ENCODE results near the gene YLPM1. TPM values are rescaled to one million over a fixed set of nuclear protein-coding genes. Genes with fewer than 3 reads are reported as not detected.

Gene YLPM1
- total and polyA plus RNA-seq, 10 of the 15 experiments (the other 5 are each of a cell fraction or from before 2014, with no cell fraction given): 11.1 to 48.2 (median 18.0) TPM

- no peak for TF ChIP-seq MYC (IDR thresholded peaks at IDR 0.05; ENCODE audit: insufficient read depth, insufficient read length, insufficient replicate concordance, low read length, severe bottlenecking)
- no peak for TF ChIP-seq EED (IDR thresholded peaks at IDR 0.05; ENCODE audit: low read depth)
- TF ChIP-seq SRF (IDR thresholded peaks at IDR 0.05; ENCODE audit: low read depth in 2 of 2, low read length in 2 of 2): no peak
- TF ChIP-seq EGR1 (IDR thresholded peaks at IDR 0.05; ENCODE audit: borderline replicate concordance in 1 of 2, low read depth in 2 of 2, low read length in 2 of 2): peak in 1 of 2 experiments; percentile 93; a peak in 2 of 3 replicates
- TF ChIP-seq MLLT1 (IDR thresholded peaks at IDR 0.05): peak; percentile 56
- peak; percentile 97 for TF ChIP-seq POLR2A (IDR thresholded peaks at IDR 0.05; ENCODE audit: low read depth, low read length)
- TF ChIP-seq CHD4 (IDR thresholded peaks at IDR 0.05): no peak
- TF ChIP-seq POU2F2 (IDR thresholded peaks at IDR 0.05; ENCODE audit: borderline replicate concordance, low read depth, low read length): no peak; the same call in 2 of the 3 replicates
- 0 out of 2 replicates have a peak, but pooled peaks have one; percentile 40 for TF ChIP-seq BMI1 (IDR thresholded peaks at IDR 0.05; ENCODE audit: borderline replicate concordance)
- TF ChIP-seq MEF2B (IDR thresholded peaks at IDR 0.05; ENCODE audit: partially characterized antibody, poor library complexity, severe bottlenecking): no peak
- no peak for TF ChIP-seq BCLAF1 (IDR thresholded peaks at IDR 0.05)
- TF ChIP-seq ZNF274 (IDR thresholded peaks at IDR 0.05; ENCODE audit: insufficient read depth, insufficient read length): no peak
- TF ChIP-seq KAT2A (conservative IDR thresholded peaks at IDR 0.05; ENCODE audit: control insufficient read depth, low read depth, low read length): no peak
- TF ChIP-seq BCL3 (IDR thresholded peaks at IDR 0.05; ENCODE audit: borderline replicate concordance, insufficient read depth, low read depth, low read length, poor library complexity, severe bottlenecking): no peak
- no peak for TF ChIP-seq HDAC2 (IDR thresholded peaks at IDR 0.05)
- peak; percentile 46 for TF ChIP-seq CREM (IDR thresholded peaks at IDR 0.05; ENCODE audit: low read depth)
- TF ChIP-seq SUZ12 (IDR thresholded peaks at IDR 0.05; ENCODE audit: unreplicated experiment): no peak
- TF ChIP-seq ZNF217 (IDR thresholded peaks at IDR 0.05): 0 out of 2 replicates have a peak, but pooled peaks have one; percentile 13
- no peak for TF ChIP-seq ETV6 (conservative IDR thresholded peaks at IDR 0.05 in 1 of 2, IDR thresholded peaks at IDR 0.05 in 1 of 2; ENCODE audit: borderline replicate concordance in 1 of 2, low read depth in 1 of 2)
- TF ChIP-seq CHD2 (IDR thresholded peaks at IDR 0.05; ENCODE audit: borderline replicate concordance, low read depth, low read length): no peak
Measured at GRCh38 chr14:74762917-74763802, at the start of gene YLPM1 (continued).
